ENCODE results near the gene MAPK8IP1. TPM values are rescaled to one million over a fixed set of nuclear protein-coding genes. Genes with fewer than 3 reads are reported as not detected.

Gene MAPK8IP1
- total and polyA plus RNA-seq, 2 experiments from 2014 or later: 5.9 to 39.4 TPM

GRCh38 chr11:45939836-45940235 is 54.4 kb downstream of the MAPK8IP1 start (continued):
- TF ChIP-seq REST (IDR thresholded peaks at IDR 0.05; ENCODE audit: unreplicated experiment) (no peak), EZH2phosphoT487 (IDR thresholded peaks at IDR 0.05; ENCODE audit: unreplicated experiment) (no peak), ZNF331 (CRISPR knock-in tag; IDR thresholded peaks at IDR 0.05; ENCODE audit: low read depth) (no peak), ZNF462 (CRISPR knock-in tag; IDR thresholded peaks at IDR 0.05) (no peak), CREB1 (CRISPR knock-in tag; IDR thresholded peaks at IDR 0.05; ENCODE audit: low read depth) (no peak)

DNA sequence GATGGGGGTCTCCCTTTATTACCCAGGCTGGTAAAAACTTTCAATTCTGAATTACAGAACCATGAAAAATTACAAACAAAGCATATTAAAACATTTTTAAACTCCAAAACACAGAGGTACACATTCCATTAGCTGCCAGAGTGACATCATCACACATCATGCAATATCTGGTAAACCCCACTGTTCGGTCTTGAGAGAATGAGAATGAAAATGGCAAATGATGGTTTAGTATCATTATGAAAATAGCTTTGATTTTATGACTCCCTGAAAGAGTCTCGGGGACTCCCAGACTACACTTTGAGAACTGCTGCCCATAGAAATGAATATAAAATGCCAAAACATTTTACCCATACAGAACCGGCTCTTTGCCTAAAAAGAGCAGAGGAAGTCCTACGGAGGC is 55.8 kb downstream of the MAPK8IP1 start:
- H3F3A ChIP-seq (replicated peaks; ENCODE audit: low read depth): 0 out of 2 replicates have a peak, but pooled peaks cover 3% of the 10 kb centered on the region
- no peaks in the 10 kb centered on the region; the same call in 1 of the 2 replicates for H3K4me1 ChIP-seq (ENCODE audit: insufficient read depth)
- no peak overlapping the region for H2AFZ ChIP-seq
- no peaks in the 10 kb centered on the region for H3K9me3 Mint-ChIP-seq
- H4K20me1 ChIP-seq (replicated peaks; ENCODE audit: insufficient read depth): no peaks in the 10 kb centered on the region; the same call in 1 of the 2 replicates
- TF ChIP-seq EZH2phosphoT487 (IDR thresholded peaks at IDR 0.05; ENCODE audit: unreplicated experiment) (no peak), EZH2 (IDR thresholded peaks at IDR 0.05; ENCODE audit: low read depth, unreplicated experiment) (no peak)
- TF ChIP-seq, protein P1, sequence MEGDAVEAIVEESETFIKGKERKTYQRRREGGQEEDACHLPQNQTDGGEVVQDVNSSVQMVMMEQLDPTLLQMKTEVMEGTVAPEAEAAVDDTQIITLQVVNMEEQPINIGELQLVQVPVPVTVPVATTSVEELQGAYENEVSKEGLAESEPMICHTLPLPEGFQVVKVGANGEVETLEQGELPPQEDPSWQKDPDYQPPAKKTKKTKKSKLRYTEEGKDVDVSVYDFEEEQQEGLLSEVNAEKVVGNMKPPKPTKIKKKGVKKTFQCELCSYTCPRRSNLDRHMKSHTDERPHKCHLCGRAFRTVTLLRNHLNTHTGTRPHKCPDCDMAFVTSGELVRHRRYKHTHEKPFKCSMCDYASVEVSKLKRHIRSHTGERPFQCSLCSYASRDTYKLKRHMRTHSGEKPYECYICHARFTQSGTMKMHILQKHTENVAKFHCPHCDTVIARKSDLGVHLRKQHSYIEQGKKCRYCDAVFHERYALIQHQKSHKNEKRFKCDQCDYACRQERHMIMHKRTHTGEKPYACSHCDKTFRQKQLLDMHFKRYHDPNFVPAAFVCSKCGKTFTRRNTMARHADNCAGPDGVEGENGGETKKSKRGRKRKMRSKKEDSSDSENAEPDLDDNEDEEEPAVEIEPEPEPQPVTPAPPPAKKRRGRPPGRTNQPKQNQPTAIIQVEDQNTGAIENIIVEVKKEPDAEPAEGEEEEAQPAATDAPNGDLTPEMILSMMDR (conservative IDR thresholded peaks at IDR 0.05; ENCODE audit: low read depth in 2 of 2): no peak
- DNase-seq (ENCODE audit: low spot score) (no peak), ATAC-seq (no peak)
- H3K79me2 ChIP-seq (replicated peaks; ENCODE audit: insufficient read depth): 0 out of 2 replicates have a peak, but pooled peaks cover 2% of the 10 kb centered on the region
- no peaks in the 10 kb centered on the region for H3K27me3 ChIP-seq (ENCODE audit: insufficient read depth)
- peaks cover 9% of the 10 kb centered on the region; the same call in 2 of the 3 replicates for H3K4me1 Mint-ChIP-seq
- no peak overlapping the region for H3K4me2 ChIP-seq
- H3K27ac Mint-ChIP-seq: no peak overlapping the region
- 0 out of 2 replicates have a peak, but pooled peaks cover 9% of the 10 kb centered on the region for H3K36me3 ChIP-seq (ENCODE audit: insufficient read depth)
- H3K36me3 Mint-ChIP-seq (ENCODE audit: low read depth): peaks cover 7% of the 10 kb centered on the region; the same call in 2 of the 3 replicates
- peaks cover 1% of the 10 kb centered on the region for H3K27me3 Mint-ChIP-seq (ENCODE audit: insufficient read depth, low read depth, poor library complexity)
- H3K27ac ChIP-seq (ENCODE audit: low read depth): no peak overlapping the region
- no peak overlapping the region for H3K4me3 ChIP-seq
- H3K9me2 ChIP-seq (ENCODE audit: insufficient read depth): no peaks in the 10 kb centered on the region
- no peak overlapping the region for H3K4me3 Mint-ChIP-seq
